ENCODE data around the gene LYPD6B.

The LYPD6B gene

DNA sequence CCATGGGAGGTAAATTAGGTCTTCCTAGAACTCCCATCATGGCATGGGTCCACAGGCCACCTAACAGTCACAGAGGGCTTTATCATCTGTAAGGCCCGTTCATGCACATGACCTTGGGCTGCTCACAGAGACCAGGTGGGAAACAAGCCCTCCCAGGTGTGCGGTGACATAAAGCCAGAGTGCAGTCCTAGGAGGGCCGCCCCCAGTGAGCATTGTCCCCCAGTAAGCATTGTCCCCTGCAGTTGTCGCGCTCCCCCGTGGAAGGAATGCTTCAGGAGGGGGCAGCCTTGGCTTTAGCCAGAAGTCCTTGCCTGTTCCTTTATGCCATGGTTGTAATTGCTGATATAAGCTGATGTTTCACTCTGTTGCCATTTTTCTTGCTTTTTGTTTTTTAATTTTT, 41.7 kb upstream of the LYPD6B start:
- TF ChIP-seq, protein P1, sequence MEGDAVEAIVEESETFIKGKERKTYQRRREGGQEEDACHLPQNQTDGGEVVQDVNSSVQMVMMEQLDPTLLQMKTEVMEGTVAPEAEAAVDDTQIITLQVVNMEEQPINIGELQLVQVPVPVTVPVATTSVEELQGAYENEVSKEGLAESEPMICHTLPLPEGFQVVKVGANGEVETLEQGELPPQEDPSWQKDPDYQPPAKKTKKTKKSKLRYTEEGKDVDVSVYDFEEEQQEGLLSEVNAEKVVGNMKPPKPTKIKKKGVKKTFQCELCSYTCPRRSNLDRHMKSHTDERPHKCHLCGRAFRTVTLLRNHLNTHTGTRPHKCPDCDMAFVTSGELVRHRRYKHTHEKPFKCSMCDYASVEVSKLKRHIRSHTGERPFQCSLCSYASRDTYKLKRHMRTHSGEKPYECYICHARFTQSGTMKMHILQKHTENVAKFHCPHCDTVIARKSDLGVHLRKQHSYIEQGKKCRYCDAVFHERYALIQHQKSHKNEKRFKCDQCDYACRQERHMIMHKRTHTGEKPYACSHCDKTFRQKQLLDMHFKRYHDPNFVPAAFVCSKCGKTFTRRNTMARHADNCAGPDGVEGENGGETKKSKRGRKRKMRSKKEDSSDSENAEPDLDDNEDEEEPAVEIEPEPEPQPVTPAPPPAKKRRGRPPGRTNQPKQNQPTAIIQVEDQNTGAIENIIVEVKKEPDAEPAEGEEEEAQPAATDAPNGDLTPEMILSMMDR (IDR thresholded peaks at IDR 0.05; ENCODE audit: low read depth, low read length) = no peak
- Histone ChIP-seq H3K4me3 (ENCODE audit: low read depth, low read length) (no peak overlapping the region), H3K36me3 (no peaks in the 10 kb centered on the region), H3K27me3 (no peaks in the 10 kb centered on the region), H3K9me3 (no peaks in the 10 kb centered on the region), H3K4me1 (no peaks in the 10 kb centered on the region)
- DNase-seq = no peak

DNA sequence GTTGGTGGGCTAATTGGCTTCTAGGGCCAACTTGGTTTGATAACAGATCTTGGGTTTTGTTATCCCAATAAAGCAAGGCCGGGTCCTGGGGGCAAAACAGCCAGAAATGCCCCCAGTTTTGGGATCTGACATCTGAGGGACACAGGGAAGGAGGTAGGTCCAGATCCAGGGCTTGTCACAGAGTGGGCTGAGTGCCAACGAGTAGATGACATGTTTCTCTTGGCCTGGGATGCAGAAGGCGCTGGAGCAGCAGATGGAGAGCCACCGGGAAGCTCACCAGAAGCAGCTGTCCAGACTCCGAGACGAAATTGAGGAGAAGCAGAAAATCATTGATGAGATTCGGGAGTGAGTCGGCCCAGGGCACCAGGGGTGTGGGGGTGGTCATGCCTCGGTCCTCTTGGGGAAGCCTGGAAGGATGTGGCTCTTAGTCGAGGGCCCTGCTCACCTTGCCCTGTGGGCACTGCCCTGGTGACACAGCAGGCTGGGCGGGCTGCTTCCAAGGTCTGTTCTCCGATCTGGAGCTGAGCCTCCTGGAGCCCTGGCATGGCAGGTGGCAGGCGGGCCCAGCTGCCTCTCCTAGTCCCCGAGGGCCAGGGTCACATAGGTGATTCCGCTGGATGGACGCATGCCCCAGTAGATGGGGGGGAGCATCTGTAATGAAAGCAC, 40.2 kb upstream of the LYPD6B start:
- DNase-seq = no peak
- Histone ChIP-seq H3K9me3 (no peaks in the 10 kb centered on the region), H3K36me3 (no peaks in the 10 kb centered on the region), H3K27me3 (no peaks in the 10 kb centered on the region), H3K4me1 (no peaks in the 10 kb centered on the region), H3K4me3 (ENCODE audit: low read depth, low read length) (no peak overlapping the region)
- TF ChIP-seq, protein P1 (IDR thresholded peaks at IDR 0.05; ENCODE audit: low read depth, low read length) = no peak

DNA sequence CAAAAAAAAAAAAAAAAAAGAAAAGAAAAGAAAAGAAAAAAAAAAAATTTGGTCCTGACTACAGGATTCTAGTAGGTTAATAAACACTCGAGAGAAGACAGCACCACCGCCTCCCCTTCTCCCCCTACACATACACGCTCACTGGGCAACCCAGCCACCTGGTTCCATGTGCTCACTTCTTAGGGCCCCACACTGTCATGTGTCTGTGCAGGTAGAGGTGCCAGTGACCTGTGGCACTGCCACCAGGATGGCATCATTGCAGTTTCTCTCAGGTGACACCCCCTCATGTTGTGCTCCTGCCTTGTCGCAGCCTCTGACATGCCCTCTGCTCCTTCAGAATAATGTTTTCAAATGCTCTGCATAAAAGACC, 39.7 kb upstream of the LYPD6B start:
- H3K4me1 ChIP-seq = no peaks in the 10 kb centered on the region
- DNase-seq = no peak
- H3K36me3 ChIP-seq = no peaks in the 10 kb centered on the region
- H3K9me3 ChIP-seq = no peaks in the 10 kb centered on the region
- no peaks in the 10 kb centered on the region for H3K27me3 ChIP-seq
- no peak overlapping the region for H3K4me3 ChIP-seq (ENCODE audit: low read depth, low read length)
- TF ChIP-seq, protein P1 (IDR thresholded peaks at IDR 0.05; ENCODE audit: low read depth, low read length) = no peak

DNA sequence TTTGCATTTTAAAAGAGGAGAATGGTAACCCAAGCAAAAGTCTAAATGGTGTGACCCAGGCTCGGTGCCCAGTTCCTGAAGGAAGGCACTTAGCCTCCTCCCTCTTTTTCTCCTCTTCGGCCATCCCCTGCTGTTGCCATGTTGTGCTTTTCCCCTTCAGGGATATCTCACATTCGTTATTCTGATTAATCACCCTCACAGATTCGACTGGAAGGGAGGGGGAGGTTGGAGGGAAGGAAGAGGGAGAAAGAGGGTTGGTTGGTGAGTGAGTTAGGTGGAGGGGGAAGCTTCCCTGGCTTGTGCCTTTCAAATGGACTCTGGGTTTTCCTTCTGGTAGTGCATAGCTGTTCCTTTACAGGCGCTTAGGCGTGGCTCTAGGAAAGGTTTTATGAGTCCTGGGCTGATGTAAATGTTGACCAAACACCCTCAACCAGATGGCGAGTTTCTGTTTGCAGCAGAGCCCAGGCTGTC, 39.0 kb upstream of the LYPD6B start:
- no peaks in the 10 kb centered on the region for H3K36me3 ChIP-seq
- DNase-seq = no peak

DNA sequence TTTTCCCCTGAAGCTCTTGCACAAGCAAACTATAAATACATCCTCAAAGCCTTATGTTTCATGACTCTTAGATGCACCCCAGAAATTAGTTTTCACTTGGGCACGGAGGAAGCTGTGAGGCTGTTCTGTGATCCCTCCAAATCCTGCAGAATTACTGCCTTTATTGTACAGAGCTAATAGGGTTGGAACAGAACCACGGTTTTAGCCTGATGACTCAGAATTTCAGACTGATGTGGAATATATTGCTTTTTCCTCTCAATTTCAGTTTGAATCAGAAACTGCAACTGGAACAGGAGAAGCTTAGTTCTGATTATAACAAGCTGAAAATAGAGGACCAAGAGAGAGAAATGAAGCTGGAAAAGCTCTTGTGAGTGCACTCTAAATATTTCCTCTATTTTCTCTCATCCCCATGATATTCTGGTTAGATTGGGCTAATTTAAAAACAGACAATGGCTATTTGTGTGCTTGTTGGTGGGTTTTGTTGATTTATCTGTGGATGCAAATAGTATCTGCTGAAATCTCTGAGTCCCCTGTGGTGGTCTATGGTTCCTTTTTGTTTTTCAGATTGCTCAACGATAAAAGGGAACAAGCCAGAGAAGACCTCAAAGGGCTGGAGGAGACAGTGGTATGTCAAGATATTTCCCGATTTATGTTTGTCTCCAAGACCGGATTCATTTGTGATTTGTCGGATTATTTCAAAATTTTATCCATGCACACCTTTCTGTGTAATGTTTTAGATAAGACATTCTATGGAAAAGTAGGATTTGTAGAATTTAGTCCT, 38.2 kb upstream of the LYPD6B start:
- H3K4me3 ChIP-seq (ENCODE audit: low read depth, low read length) = no peak overlapping the region
- H3K27me3 ChIP-seq = no peaks in the 10 kb centered on the region
- no peaks in the 10 kb centered on the region for H3K9me3 ChIP-seq
- TF ChIP-seq, protein P1 (IDR thresholded peaks at IDR 0.05; ENCODE audit: low read depth, low read length) = no peak
- H3K36me3 ChIP-seq = no peaks in the 10 kb centered on the region
- no peak for DNase-seq
- no peaks in the 10 kb centered on the region for H3K4me1 ChIP-seq

More for the DNA sequence above, 39.0 kb upstream of the LYPD6B start:
- Histone ChIP-seq H3K9me3 (no peaks in the 10 kb centered on the region), H3K4me1 (no peaks in the 10 kb centered on the region), H3K27me3 (no peaks in the 10 kb centered on the region), H3K4me3 (ENCODE audit: low read depth, low read length) (no peak overlapping the region)
- TF ChIP-seq, protein P1 (IDR thresholded peaks at IDR 0.05; ENCODE audit: low read depth, low read length) = no peak

DNA sequence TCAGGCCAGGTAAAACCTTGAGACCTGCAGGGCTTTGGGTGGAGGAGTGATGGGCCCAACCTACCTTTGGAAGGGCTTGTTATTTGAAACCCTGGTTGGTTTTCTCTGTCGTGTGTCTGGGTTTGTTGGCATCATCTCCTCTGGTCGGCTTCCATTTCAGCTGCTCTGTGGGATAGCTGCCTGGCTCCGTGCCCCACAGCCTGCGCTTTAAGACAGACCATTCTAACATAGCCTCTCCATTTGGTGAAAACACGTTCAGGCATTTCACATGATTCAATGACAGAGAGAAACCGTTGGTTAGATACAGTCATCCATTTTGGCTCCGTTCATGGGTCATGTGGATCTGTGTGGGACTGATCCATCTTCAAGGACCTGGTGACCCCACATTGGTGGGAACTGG, 37.0 kb upstream of the LYPD6B start:
- H3K27me3 ChIP-seq = no peaks in the 10 kb centered on the region
- H3K4me3 ChIP-seq (ENCODE audit: low read depth, low read length) = no peak overlapping the region
- DNase-seq = no peak
- H3K4me1 ChIP-seq = no peaks in the 10 kb centered on the region
- no peaks in the 10 kb centered on the region for H3K36me3 ChIP-seq
- TF ChIP-seq, protein P1 (IDR thresholded peaks at IDR 0.05; ENCODE audit: low read depth, low read length) = no peak
- H3K9me3 ChIP-seq = no peaks in the 10 kb centered on the region

All from BE2C (cell line).